ENCODE measurements around the gene MRPS27.
"Not testable (repeated sequence)": the region's sequence is repeated elsewhere in the genome, so short reads cannot be mapped to it uniquely, and the experiment has no call there.

DNA sequence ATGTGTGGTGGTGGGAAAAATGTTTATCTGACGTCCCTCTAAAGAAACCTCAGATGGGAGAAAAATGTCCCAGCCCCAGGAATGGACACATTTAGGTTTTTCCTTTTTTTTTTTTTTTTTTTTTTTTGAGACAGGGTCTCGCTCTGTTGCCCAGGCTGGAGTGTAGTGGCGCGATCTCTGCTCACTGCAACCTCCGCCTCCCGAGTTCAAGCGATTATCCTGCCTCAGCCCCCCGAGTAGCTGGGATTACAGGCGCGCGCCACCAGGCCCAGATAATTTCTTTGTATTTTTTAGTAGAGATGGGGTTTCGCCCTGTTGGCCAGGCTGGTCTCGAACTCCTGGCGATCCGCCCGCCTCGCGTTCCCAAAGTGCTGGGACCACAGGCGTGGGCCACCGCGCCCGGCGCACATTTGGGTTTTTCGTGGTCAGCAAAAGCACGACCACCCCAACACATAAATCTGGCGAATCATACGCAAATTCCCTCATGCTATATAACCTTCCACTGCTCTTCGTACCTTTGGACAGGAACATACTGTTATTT, 535 bp downstream of the MRPS27 start:
- not testable (repeated sequence) for TF ChIP-seq ZNF274 (IDR thresholded peaks at IDR 0.05; ENCODE audit: low read depth, low read length); YY1 (IDR thresholded peaks at IDR 0.05; ENCODE audit: insufficient read depth, insufficient read length); SUZ12 (IDR thresholded peaks at IDR 0.05; ENCODE audit: extremely low read depth, insufficient read depth, insufficient read length)
